ENCODE measurements around the gene DIAPH2. TPM values are rescaled to one million over a fixed set of nuclear protein-coding genes. Genes with fewer than 3 reads are reported as not detected.

DIAPH2 gene
- total RNA-seq, 1 donor from 2014 or later: 3.8 TPM

DNA sequence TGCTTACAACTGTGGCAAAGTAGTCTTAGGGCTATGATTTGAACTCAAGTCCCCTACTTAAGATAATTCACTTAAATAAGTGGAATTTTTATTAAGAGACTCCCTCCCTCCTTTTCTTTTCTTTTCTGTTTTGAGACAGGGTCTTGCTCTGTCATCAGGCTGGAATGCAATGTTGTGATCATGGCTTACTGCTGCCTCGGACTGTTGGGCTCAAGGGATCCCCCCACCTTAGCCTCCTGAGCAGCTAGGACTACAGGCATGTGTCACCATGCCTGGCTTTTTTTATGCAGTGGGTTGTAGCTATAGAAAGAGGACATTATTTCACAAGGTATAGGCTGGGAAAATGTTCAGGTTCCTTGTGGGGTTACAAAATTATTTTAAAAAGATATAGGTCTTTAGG, 19.2 kb downstream of the DIAPH2 start:
- no peaks in the 10 kb centered on the region for H3K36me3 Mint-ChIP-seq (ENCODE audit: unreplicated experiment)
- H3K9me3 Mint-ChIP-seq (ENCODE audit: unreplicated experiment): peaks cover 3% of the 10 kb centered on the region
- H3K4me1 Mint-ChIP-seq (ENCODE audit: low read depth, unreplicated experiment): peaks cover 4% of the 10 kb centered on the region
- no peak for DNase-seq
- TF ChIP-seq, protein P1, sequence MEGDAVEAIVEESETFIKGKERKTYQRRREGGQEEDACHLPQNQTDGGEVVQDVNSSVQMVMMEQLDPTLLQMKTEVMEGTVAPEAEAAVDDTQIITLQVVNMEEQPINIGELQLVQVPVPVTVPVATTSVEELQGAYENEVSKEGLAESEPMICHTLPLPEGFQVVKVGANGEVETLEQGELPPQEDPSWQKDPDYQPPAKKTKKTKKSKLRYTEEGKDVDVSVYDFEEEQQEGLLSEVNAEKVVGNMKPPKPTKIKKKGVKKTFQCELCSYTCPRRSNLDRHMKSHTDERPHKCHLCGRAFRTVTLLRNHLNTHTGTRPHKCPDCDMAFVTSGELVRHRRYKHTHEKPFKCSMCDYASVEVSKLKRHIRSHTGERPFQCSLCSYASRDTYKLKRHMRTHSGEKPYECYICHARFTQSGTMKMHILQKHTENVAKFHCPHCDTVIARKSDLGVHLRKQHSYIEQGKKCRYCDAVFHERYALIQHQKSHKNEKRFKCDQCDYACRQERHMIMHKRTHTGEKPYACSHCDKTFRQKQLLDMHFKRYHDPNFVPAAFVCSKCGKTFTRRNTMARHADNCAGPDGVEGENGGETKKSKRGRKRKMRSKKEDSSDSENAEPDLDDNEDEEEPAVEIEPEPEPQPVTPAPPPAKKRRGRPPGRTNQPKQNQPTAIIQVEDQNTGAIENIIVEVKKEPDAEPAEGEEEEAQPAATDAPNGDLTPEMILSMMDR (IDR thresholded peaks at IDR 0.05; ENCODE audit: partially characterized antibody, unreplicated experiment): no peak
- H3K27ac Mint-ChIP-seq (ENCODE audit: unreplicated experiment): no peak overlapping the region
- H3K4me3 Mint-ChIP-seq (ENCODE audit: unreplicated experiment): no peak overlapping the region
- H3K27me3 Mint-ChIP-seq (ENCODE audit: unreplicated experiment): no peaks in the 10 kb centered on the region

DNA sequence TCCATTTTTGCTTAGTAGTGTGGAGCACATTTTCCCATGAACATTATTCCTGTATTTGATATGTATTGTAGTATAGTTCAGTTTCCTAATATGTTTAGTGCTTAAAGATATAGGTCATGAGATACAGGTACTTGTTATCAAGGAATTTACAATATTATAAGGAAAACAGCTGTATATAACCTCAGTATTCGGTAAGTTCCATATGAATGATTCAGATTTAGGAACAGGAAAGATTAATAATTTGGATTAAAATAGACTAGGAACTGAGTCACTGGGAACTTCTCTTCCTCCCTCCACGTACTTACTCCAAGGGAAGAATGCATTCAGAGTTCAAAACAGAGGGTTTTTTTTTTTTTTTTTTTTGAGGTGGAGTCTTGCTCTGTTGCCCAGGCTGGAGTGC, 20.0 kb downstream of the DIAPH2 start:
- TF ChIP-seq, protein P1 (IDR thresholded peaks at IDR 0.05; ENCODE audit: partially characterized antibody, unreplicated experiment): no peak
- Mint-ChIP-seq H3K36me3 (ENCODE audit: unreplicated experiment) (no peaks in the 10 kb centered on the region), H3K27ac (ENCODE audit: unreplicated experiment) (no peak overlapping the region), H3K9me3 (ENCODE audit: unreplicated experiment) (peaks cover 2% of the 10 kb centered on the region), H3K4me3 (ENCODE audit: unreplicated experiment) (no peak overlapping the region), H3K27me3 (ENCODE audit: unreplicated experiment) (no peaks in the 10 kb centered on the region), H3K4me1 (ENCODE audit: low read depth, unreplicated experiment) (peaks cover 4% of the 10 kb centered on the region)
- no peak for DNase-seq

DNA sequence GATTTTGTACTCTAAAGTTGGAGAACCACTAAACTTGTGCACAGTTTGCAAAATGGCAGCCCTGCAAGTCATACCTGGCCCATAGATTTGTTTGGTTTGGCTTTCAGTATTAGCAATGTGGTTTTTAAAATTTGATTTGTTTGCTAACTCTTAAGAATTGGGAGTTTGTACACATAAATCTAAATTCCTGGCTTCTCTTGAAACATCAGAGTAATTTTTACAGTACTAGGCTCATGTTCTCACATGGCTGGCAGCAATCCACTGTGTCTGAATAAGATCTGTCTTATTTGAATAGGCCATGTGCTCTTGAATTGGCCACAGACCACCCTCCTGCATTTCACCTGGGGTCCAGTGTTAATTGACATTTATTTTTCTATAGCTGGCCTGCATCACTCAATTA, 21.3 kb downstream of the DIAPH2 start:
- no peaks in the 10 kb centered on the region for H3K36me3 Mint-ChIP-seq (ENCODE audit: unreplicated experiment)
- H3K27ac Mint-ChIP-seq (ENCODE audit: unreplicated experiment): no peak overlapping the region
- peaks cover 4% of the 10 kb centered on the region for H3K4me1 Mint-ChIP-seq (ENCODE audit: low read depth, unreplicated experiment)
- no peaks in the 10 kb centered on the region for H3K27me3 Mint-ChIP-seq (ENCODE audit: unreplicated experiment)
- H3K9me3 Mint-ChIP-seq (ENCODE audit: unreplicated experiment): no peaks in the 10 kb centered on the region
- no peak for DNase-seq
- no peak overlapping the region for H3K4me3 Mint-ChIP-seq (ENCODE audit: unreplicated experiment)
- TF ChIP-seq, protein P1 (IDR thresholded peaks at IDR 0.05; ENCODE audit: partially characterized antibody, unreplicated experiment): no peak

DNA sequence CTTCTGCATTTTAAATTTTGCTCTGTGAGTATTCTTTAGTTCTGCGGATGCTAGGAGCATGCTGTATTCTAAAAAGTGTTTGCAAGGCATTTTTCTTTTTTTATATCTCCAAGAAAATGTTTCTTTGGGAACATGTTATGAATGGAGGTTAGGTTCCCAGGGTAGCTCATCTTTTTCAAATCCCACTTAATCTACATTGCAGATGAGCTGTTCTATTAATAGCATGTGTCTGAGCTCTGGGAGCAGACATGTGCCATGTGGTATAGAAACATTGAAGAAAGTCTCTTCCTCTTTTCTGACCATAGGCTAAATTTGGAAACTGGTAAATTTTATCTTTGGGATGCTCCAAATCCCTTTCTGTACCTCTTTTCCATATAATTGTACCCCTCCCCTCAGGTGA, 23.2 kb downstream of the DIAPH2 start:
- no peaks in the 10 kb centered on the region for H3K36me3 Mint-ChIP-seq (ENCODE audit: unreplicated experiment)
- peaks cover 4% of the 10 kb centered on the region for H3K4me1 Mint-ChIP-seq (ENCODE audit: low read depth, unreplicated experiment)
- no peaks in the 10 kb centered on the region for H3K27me3 Mint-ChIP-seq (ENCODE audit: unreplicated experiment)
- no peaks in the 10 kb centered on the region for H3K9me3 Mint-ChIP-seq (ENCODE audit: unreplicated experiment)
- TF ChIP-seq, protein P1 (IDR thresholded peaks at IDR 0.05; ENCODE audit: partially characterized antibody, unreplicated experiment): no peak
- no peak for DNase-seq
- H3K27ac Mint-ChIP-seq (ENCODE audit: unreplicated experiment): no peak overlapping the region
- no peak overlapping the region for H3K4me3 Mint-ChIP-seq (ENCODE audit: unreplicated experiment)

DNA sequence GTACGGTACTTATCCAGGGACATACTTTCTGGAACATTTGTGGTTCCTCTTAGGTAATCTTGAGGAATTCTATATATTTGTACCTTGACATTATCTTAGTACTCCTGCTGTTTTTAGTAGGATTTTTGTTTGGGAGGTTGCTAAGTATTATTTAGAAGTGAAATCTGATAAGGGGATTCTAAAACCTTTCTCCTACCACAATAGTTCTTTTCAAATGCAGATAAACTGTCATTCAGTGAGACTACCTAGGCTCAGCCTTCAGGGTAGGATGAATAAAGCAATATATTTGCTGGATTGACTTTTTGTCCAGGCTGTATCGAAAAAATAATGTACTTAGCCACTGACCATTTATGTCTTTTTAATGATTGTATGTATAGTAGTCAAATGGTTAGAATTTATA, 25.4 kb downstream of the DIAPH2 start:
- Mint-ChIP-seq H3K4me1 (ENCODE audit: low read depth, unreplicated experiment) (peaks cover 4% of the 10 kb centered on the region), H3K36me3 (ENCODE audit: unreplicated experiment) (no peaks in the 10 kb centered on the region), H3K9me3 (ENCODE audit: unreplicated experiment) (no peaks in the 10 kb centered on the region), H3K4me3 (ENCODE audit: unreplicated experiment) (no peak overlapping the region), H3K27me3 (ENCODE audit: unreplicated experiment) (no peaks in the 10 kb centered on the region), H3K27ac (ENCODE audit: unreplicated experiment) (no peak overlapping the region)
- TF ChIP-seq, protein P1 (IDR thresholded peaks at IDR 0.05; ENCODE audit: partially characterized antibody, unreplicated experiment): no peak
- no peak for DNase-seq

All from glutamatergic neuron (in vitro differentiated cells).